Activated CD4-positive, CD25-positive, alpha-beta regulatory T cell treated with anti-CD3 and anti-CD28 coated beads, Interleukin-2, amount 50 U/mL, for 72 hours (primary cell): ENCODE data around the gene DHRS4.
A peak's percentile ranks its signal among the peaks of the same experiment; 100 is the strongest.
"Not testable (repeated sequence)": the region's sequence is repeated elsewhere in the genome, so short reads cannot be mapped to it uniquely, and the experiment has no call there.

Experiments
- DNase-seq: peaks from one replicate; pipeline ENCODE4 v3.0.0; 2021

DHRS4 gene

DNA sequence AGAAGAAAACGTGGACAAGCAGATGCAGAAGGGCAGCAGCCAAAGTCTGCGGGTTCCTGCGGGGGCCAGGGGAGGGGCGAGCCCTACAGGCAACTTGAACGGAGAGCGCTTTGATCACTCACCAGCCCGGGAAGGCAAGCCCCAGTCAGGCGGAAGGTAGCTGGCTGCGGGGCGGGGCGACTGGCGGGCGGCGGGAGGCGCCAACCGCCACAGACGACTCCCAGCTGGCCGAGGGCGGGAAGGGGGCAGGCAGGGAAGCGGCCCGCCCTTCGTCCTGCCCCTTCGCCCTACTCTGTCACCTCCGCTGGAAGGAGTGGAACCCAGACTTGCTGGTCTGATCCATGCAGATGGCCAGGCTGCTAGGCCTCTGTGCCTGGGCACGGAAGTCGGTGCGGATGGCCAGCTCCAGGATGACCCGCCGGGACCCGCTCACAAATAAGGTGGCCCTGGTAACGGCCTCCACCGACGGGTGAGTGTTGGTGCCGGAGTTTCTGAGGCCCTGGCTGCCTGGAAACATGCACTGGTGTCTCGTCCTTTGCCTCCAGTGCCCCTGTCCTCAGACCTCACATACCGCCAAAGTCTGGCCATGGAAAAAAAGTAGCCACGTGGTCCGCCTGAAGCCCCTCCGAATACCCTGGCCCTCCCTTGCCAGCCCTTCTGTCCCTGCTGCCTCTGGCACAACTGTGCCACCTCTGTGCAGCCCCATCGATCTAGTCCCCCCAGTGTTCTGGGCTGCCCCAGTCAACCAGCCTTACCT is 35.2 kb downstream of the DHRS4 start, which contains the start of gene DHRS4L2:
DHRS4L2 (plus strand) TSS at position 323 of the 757 bp plus-strand sequence; CDS start at position 342, 19 bp downstream.
- peak; percentile 78 for DNase-seq

DNA sequence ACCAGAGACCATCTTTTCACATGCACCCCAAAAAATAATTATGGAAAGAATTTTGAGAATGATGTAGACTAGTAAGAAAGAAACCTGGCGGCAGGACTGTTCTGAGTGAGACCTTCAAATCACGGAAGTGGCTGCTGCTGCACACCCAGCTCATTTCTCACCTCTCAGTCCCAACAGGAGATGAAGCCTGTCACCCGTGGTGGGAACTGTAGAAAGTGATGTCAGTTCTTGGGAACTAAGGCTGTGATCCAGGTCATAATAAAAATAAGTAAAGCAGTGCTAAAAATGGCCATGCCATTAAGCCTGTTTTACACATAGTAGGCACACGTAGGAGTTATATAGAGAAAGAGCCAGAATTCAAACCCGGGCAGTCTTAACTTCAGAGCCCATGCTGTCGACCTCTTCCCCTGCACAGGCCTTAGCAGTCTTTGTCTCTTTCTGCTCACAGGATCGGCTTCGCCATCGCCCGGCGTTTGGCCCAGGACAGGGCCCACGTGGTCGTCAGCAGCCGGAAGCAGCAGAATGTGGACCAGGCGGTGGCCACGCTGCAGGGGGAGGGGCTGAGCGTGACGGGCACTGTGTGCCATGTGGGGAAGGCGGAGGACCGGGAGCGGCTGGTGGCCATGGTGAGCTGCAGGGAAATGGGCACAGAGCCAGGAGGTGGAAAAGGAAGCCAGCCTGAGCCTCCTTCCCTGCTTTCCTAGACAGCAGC is 36.3 kb downstream of the DHRS4 start:
- DNase-seq = not testable (repeated sequence)

DNA sequence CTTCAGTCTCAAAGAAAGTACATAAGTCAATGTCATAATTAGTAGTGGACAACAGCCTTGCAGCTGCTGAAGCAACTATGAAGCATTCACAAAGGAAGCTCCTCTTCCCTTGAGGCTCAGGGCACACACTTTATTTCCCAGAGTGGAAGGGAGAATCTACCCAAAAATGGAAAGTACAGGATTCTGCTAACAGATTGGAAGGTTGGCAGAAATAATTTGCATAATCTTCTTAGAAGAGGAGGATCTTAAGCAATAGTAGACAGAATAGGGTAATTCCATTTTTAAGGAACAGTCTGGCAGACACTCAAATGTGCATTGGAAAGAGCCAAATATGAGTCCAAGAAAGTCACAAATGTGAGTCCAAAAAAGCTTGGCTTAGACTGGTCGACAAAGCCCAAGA is 37.4 kb downstream of the DHRS4 start:
- DNase-seq = not testable (repeated sequence)

DNA sequence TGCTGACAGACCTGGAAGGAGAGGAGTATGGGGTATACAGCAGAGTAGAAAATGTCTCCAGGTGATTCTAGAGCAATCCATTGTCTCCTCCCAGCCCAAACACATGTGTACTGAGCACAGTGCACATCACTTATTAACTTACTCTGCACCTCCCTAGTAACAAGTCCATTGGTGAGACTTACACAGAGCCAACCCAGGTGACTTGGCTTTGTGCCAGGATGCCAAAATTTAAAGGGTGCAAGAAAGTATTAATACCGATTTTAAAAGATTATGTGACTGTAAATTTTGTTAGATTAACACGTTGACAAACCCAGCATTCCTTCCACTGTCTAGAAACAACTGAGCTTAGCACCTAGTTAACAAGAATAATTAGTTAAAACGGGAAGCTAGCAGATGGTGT is 39.5 kb downstream of the DHRS4 start:
- not testable (repeated sequence) for DNase-seq

DNA sequence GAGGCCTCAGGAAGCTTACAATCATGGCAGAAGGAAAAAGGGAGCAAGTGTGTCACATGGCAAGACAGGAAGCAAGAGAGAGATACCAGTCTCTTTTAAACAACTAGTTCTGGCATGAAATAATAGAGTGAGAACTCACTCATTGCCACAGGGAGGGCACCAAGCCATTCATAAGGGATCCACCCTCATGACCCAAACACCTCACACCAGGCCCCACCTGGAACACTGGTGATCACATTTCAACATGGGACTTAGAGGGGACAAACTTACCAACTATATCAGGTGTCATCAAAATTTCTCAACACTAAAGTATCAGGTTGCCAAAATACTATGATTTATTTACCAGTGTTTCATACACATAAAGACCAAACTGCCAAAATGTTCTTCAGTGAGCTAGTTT is 42.4 kb downstream of the DHRS4 start:
- DNase-seq = not testable (repeated sequence)

DNA sequence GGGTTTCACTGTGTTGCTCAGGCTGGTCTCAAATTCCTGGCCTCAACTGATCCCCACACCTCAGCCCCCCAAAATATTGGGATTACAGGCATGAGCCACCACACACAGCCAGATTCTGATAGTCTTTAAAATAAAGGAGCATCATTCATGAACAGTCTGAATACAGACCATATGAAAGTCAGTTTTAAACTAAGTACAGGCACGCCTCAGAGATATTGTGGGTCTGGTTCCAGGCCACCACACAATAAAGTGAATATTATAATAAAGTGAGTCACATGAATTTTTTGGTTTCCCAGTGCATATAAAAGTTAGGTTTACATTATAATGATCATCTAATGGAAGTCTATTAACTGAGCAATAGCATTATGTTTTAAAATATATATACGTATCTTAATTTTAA is 43.3 kb downstream of the DHRS4 start:
- not testable (repeated sequence) for DNase-seq

DNA sequence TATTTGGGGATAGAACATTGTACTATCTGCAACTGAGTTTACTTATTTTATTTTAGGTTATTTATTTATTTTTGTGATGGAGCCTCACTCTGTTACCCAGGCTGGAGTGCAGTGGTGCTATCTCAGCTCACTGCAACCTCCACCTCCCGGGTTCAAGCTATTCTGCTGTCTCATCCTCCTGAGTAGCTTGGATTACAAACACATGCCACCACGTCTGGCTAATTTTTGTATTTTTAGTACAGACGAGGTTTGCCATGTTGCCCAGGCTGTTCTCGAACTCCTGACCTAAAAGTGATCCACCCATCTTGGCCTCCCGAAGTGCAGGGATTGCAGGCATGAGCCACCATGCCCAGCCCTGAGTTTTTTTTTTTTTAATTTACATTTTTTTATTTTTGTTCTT is 46.1 kb downstream of the DHRS4 start:
- DNase-seq = not testable (repeated sequence)

DNA sequence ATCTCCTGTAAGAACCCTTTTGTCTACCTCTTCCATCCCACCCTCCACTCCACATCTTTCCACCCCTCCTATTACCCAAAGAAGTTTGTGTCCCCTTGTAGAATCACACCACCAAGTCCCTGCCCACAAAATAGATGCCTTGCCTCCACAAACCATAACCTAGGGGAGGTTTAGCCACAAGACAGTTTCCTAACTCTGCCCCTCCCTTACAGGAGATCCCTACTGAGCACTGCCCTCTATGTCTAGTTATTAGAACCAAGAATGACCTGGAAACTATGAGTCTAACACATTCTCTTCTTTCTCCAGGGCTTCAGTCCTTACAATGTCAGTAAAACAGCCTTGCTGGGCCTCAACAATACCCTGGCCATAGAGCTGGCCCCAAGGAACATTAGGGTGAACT is 47.5 kb downstream of the DHRS4 start:
- not testable (repeated sequence) for DNase-seq

DNA sequence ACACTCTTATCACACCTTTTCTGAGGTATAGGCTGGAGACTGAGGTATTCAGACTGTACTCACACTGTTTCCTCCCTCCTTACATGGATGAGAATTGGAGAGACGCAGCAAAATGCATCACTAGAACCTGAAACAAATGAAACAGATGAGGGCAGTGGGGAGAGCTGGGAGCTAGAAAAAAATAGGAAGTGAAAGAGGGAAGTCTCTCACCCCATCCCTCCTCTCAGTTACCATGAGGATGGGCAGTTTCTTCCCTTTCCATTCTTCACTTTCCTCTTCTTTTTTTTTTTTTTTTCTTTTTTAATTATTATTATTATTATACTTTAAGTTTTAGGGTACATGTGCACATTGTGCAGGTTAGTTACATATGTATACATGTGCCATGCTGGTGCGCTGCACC is 48.1 kb downstream of the DHRS4 start:
- DNase-seq = not testable (repeated sequence)

DNA sequence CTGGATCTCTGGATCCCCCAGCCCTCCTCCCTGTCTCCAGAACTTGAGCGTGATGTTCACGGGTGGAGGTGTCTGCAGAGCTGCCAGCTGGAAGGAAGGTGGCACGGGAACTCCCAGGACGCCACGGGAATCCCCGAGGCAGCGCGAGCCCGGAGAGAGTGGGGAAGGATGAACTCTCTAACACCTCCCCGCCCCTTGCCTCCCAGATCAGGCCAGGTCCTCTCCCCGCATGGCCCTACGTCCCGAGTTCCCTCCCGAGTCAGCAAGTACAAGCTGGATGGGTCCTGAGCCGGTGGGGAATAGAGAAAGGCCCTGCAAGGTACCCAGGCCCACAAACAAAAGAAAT is 52.9 kb downstream of the DHRS4 start:
- not testable (repeated sequence) for DNase-seq

DNA sequence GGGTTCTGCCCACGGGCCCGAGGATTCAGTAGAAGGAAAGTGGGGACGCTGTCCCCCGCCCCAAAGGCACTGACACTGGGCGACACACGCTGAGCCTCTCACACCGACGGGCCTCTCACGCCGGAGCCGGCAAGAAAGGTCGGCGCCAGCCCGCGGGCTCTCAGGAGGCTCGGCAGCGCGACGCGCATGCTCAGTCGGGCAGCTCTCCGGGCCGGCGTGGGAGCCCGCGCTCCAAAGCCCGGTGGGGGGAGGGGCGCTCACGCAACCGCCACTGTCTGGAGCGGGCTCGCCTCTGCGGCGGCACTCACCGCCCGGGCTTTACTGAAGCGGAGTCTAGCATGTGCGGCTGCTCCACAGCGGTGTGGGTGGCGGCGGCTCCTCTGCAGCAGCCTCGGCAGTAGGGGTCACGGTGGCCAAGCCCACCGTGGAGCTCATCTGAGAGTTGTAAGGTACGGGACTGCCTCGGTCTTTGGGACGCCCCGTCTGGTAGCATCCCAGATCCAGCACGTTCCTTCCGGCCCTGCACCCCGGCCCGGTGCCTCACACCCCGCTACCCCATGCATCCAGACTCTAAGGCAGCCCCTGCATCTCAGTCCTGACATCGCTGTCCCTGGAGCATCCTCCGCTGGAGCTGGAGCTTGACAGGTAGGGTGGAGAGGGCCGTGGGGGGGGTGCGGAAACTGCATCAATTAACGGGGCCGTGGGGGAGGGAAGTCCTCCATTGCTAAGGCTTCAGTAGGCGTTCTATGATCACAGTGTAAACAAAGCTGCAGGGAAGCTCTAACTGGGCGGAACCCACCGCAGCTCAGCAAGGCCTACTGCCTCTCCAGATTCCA is 53.5 kb downstream of the DHRS4 start:
- peak; percentile 77 for DNase-seq

DNA sequence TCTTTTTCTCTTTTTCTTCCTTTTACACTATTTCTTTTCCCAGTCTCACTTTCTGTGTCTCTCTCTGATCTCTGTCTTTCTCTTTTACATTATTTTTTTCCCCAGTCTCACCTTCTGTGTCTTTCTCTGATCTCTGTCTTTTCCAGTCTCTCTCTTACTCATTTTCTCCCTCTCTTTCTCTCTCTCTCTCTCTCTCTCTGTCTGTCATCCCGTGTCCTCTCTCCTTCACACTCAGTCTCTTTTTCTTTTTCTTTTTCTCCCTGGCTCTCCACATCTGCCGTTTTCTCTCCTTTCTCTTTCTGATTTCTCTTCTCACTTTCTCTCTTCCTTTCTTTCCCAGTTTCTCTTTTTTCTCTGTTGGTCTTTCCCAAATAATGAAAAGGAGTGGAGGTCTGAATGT is 57.5 kb downstream of the DHRS4 start:
- no peak for DNase-seq

DNA sequence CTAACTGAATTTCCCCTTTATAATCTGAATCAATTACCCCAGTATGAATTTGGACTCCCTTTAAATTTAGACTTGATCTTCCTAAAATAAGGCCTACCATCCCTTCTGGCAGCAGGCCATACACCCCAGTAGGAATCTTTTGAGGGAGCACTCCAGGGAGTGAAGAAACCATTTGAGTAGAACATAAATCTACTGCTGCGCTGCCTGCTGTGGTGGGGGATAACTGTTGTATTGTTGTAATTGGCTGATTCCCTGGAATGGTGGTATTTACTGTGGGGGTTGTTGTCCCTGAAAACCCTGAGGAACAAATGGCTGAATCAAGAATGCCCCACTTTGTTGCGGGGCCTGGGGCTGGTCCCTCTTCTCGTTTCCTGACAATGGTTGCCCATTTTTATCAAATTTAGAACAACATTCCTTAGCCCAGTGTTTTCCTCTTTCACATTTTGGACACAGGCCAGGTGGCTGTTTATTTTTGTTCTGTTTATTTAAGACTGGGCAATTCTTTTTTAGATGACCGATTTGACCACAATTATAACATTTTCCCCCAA is 59.2 kb downstream of the DHRS4 start:
- not testable (repeated sequence) for DNase-seq

DNA sequence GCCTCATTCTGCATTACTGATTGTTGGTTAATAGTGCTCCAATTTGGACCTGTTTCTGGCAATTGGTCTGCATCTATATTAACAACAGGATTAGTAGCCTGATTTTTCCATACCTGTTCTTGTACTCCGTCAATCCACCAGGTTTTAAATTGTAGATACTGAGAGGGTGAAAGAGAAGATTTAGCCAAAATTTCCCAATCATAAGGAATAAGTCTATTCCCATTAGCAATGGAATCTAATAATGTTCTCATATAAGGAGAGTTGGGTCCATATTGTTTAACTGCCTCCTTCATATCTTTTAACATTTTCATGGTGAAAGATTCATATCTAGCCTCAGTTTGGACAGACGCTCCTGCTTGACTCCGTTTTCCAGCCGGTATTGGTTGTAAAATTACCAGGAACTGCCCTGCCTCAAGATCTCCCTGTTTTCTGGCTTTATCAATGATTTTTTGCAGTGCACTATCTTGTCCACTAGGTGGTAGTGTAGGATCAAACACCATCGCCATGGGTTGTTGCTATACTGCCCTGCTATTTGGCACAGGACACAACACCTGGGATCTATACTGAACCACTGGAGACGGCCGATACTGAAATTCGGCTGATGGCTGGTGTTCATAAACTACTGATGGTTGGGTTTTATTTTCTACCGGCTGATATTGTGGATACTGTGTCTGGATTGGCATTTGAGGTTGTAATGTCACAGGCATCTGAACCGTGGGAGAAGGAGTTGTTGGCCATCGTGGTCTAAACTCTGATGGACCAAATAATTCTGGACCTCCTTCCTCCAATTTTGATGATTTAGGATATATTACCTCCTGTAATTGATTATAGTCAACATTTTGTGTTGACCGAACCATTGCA is 60.3 kb downstream of the DHRS4 start:
- DNase-seq = peak; percentile 40

DNA sequence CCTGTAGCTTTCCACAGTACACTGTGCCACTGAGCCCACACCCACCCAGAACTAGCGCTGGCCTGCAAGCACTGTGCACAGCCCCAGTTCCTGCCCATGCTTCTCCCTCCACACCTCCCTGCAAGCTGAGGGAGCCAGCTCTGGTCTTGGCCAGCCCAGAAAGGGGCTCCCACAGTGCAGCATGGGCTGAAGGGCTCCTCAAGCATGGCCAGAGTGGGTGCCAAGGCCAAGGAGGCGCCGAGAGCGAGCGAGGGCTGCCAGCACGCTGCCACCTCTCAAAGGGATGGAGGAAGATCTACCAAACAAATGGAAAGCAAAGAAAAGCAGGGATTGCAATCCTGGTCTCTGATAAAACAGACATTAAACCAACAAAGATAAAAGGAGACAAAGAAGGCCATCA is 62.2 kb downstream of the DHRS4 start:
- DNase-seq = not testable (repeated sequence)
